ENCODE data around the gene C22orf15. TPM values are rescaled to one million over a fixed set of nuclear protein-coding genes. Genes with fewer than 3 reads are reported as not detected.

The C22orf15 gene
- total RNA-seq, 1 experiment from 2014 or later: not detected

GRCh38 chr22:23786752-23787599 is 24.2 kb downstream of the C22orf15 start, which contains the start of gene SMARCB1:
Gene SMARCB1 (plus strand): TSS chr22:23786966. CDS start chr22:23787170, 204 bp downstream.
- intact Hi-C loops (cut with micrococcal nuclease): no loop called here
- H4K20me1 ChIP-seq (ENCODE audit: insufficient read depth): peaks cover 8% of the 10 kb centered on the region; the same call in 1 of the 2 replicates
- ChIA-PET POLR2A (interaction anchor here (1.0 to 2.6 kb wide), 3 partner anchors 15 to 35 kb away, joined by 4 to 22 read pairs (median 5); partner anchors contain the start of gene MMP11), RAD21 (ENCODE audit: low non-redundant PET in 1 of 2, low total read pairs in 2 of 2, uncharacterized antibody in 2 of 2, unreplicated experiment in 2 of 2) (no interaction called here), CTCF (interaction anchor here (1.3 kb wide), 1 partner anchor 16 kb away, joined by 6 read pairs; no protein-coding TSS in a partner anchor)
- H3K4me2 ChIP-seq (ENCODE audit: low read length): peak within 1 kb of the TSS; percentile 92
- peaks cover 47% of the 10 kb centered on the region for H3K79me2 ChIP-seq (ENCODE audit: insufficient read depth, low read length)
- H3K9ac ChIP-seq (ENCODE audit: low read length): peak within 1 kb of the TSS; percentile 98
- peak; percentile 63 for TF ChIP-seq POLR2AphosphoS5 (IDR thresholded peaks at IDR 0.05; ENCODE audit: low read depth, low read length)
- TF ChIP-seq ZNF274 (IDR thresholded peaks at IDR 0.05; ENCODE audit: low read depth, low read length): no peak
- peak; percentile 92 for TF ChIP-seq ZFX (IDR thresholded peaks at IDR 0.05)
- peak; percentile 46 for TF ChIP-seq POLR2A (IDR thresholded peaks at IDR 0.05; ENCODE audit: borderline replicate concordance, extremely low read depth, insufficient read depth, insufficient read length)
- no peak for TF ChIP-seq TCF7L2 (IDR thresholded peaks at IDR 0.05; ENCODE audit: borderline replicate concordance, extremely low read depth, insufficient read depth, insufficient read length)
- peak; percentile 30; the same call in 1 of the 2 replicates for TF ChIP-seq MAX (IDR thresholded peaks at IDR 0.05)
- no peak; the same call in 1 of the 2 replicates for TF ChIP-seq EGR1 (IDR thresholded peaks at IDR 0.05; ENCODE audit: low read depth)
- ATAC-seq (peak; percentile 87), DNase-seq (ENCODE audit: low read depth, low spot score) (peak; percentile 61)
- no peaks in the 10 kb centered on the region for H3K9me2 ChIP-seq (ENCODE audit: insufficient read depth)
- H3K27me3 ChIP-seq (ENCODE audit: insufficient read depth, low read length): no peaks in the 10 kb centered on the region
- peak within 1 kb of the TSS; percentile 98 for H3K27ac ChIP-seq (ENCODE audit: low read depth, low read length)
- H3K36me3 ChIP-seq (ENCODE audit: control insufficient read depth in 1 of 2, insufficient read depth in 2 of 2, low read length in 2 of 2): 0 out of 4 replicates have a peak, but pooled peaks cover 0 to 1% of the 10 kb centered on the region in 2 experiments
- H3K4me3 ChIP-seq (replicated peaks in 1 of 2; ENCODE audit: low read depth in 1 of 2, low read length in 2 of 2): peak within 1 kb of the TSS; percentile 77 to 89
- no peak within 1 kb of the TSS for H2AFZ ChIP-seq (ENCODE audit: low read depth, low read length, poor library complexity, severe bottlenecking)
- no peaks in the 10 kb centered on the region for H3K9me3 ChIP-seq (ENCODE audit: control insufficient read depth in 1 of 2, insufficient read depth in 1 of 2, low read depth in 1 of 2, low read length in 2 of 2)
- H3K4me1 ChIP-seq (ENCODE audit: control insufficient read depth in 1 of 2, insufficient read depth in 2 of 2, low read length in 2 of 2): peaks cover 15 to 27% of the 10 kb centered on the region in 2 experiments
- no TSS peak for BruUV-seq (replicated peaks)

GRCh38 chr22:23787600-23787896 is 24.8 kb downstream of the C22orf15 start:
- H3K9me3 ChIP-seq (ENCODE audit: control insufficient read depth in 1 of 2, insufficient read depth in 1 of 2, low read depth in 1 of 2, low read length in 2 of 2): no peaks in the 10 kb centered on the region
- POLR2A ChIA-PET: interaction anchor here (2.6 kb wide), 1 partner anchor 16 kb away, joined by 22 read pairs; the partner anchor contains the start of gene MMP11
- H3K27ac ChIP-seq (ENCODE audit: low read depth, low read length): peak overlapping the region; percentile 98
- no peak overlapping the region for H2AFZ ChIP-seq (ENCODE audit: low read depth, low read length, poor library complexity, severe bottlenecking)
- H3K27me3 ChIP-seq (ENCODE audit: insufficient read depth, low read length): no peaks in the 10 kb centered on the region
- DNase-seq (ENCODE audit: low read depth, low spot score) (no peak), ATAC-seq (peak; percentile 43)
- H3K4me1 ChIP-seq (ENCODE audit: control insufficient read depth in 1 of 2, insufficient read depth in 2 of 2, low read length in 2 of 2): peaks cover 14 to 25% of the 10 kb centered on the region in 2 experiments; a peak in 3 of 4 replicates
- peaks cover 8% of the 10 kb centered on the region; the same call in 1 of the 2 replicates for H4K20me1 ChIP-seq (ENCODE audit: insufficient read depth)
- no peaks in the 10 kb centered on the region for H3K9me2 ChIP-seq (ENCODE audit: insufficient read depth)
- BruUV-seq (replicated peaks): no TSS peak
- H3K4me2 ChIP-seq (ENCODE audit: low read length): peak overlapping the region; percentile 92
- peak overlapping the region; percentile 77 to 89 for H3K4me3 ChIP-seq (replicated peaks in 1 of 2; ENCODE audit: low read depth in 1 of 2, low read length in 2 of 2)
- H3K79me2 ChIP-seq (ENCODE audit: insufficient read depth, low read length): peaks cover 52% of the 10 kb centered on the region
- H3K9ac ChIP-seq (ENCODE audit: low read length): peak overlapping the region; percentile 98
- TF ChIP-seq REST (IDR thresholded peaks at IDR 0.05; ENCODE audit: low read depth) (no peak), SP1 (IDR thresholded peaks at IDR 0.05; ENCODE audit: low read depth) (peak; percentile 50; the same call in 1 of the 2 replicates), POLR2A (IDR thresholded peaks at IDR 0.05; ENCODE audit: borderline replicate concordance, extremely low read depth, insufficient read depth, insufficient read length) (no peak), SRF (IDR thresholded peaks at IDR 0.05; ENCODE audit: low read depth) (no peak), ZNF274 (IDR thresholded peaks at IDR 0.05; ENCODE audit: low read depth, low read length) (no peak), RAD21 (IDR thresholded peaks at IDR 0.05; ENCODE audit: low read depth) (no peak), ZFX (IDR thresholded peaks at IDR 0.05) (no peak)
- RAD21 ChIA-PET (ENCODE audit: low non-redundant PET in 1 of 2, low total read pairs in 2 of 2, uncharacterized antibody in 2 of 2, unreplicated experiment in 2 of 2): no interaction called here
- intact Hi-C loops (cut with micrococcal nuclease): no loop called here
- H3K36me3 ChIP-seq (ENCODE audit: control insufficient read depth in 1 of 2, insufficient read depth in 2 of 2, low read length in 2 of 2): 0 out of 4 replicates have a peak, but pooled peaks cover 0 to 5% of the 10 kb centered on the region in 2 experiments
- CTCF ChIA-PET: no interaction called here
